HTERT RPE-1 (cell line): ENCODE results near the gene RAB3GAP2.
"Not testable (repeated sequence)": the region's sequence is repeated elsewhere in the genome, so short reads cannot be mapped to it uniquely, and the experiment has no call there.

ENCODE experiments used
- in situ Hi-C: fragments of 300-500 bp; cut with MboI; formaldehyde crosslinking; loops from 4 replicates; pipeline ENCODE4 v1.14.3; 2020; ENCODE audit warnings: low sequenced_read_pairs

RAB3GAP2 gene

DNA sequence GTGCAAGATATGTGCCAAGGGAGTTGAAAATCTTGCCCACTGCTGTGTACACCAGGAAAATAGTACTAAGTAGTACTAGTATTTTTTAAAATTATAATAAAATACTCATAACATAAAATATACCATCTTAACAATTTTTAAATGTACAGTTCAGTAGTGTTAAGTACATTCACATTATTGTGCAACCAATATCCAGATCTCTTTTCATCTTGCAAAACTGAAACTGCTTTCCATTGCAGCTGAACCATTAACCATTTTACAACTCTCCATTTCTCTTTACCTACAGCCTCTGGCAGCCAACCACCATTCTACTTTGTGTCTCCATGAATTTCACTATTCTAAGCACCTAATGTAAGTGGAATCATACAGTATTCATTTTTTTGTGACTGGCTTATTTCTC is 19.3 kb upstream of the RAB3GAP2 start:
- in situ Hi-C loops, result no loop called here

DNA sequence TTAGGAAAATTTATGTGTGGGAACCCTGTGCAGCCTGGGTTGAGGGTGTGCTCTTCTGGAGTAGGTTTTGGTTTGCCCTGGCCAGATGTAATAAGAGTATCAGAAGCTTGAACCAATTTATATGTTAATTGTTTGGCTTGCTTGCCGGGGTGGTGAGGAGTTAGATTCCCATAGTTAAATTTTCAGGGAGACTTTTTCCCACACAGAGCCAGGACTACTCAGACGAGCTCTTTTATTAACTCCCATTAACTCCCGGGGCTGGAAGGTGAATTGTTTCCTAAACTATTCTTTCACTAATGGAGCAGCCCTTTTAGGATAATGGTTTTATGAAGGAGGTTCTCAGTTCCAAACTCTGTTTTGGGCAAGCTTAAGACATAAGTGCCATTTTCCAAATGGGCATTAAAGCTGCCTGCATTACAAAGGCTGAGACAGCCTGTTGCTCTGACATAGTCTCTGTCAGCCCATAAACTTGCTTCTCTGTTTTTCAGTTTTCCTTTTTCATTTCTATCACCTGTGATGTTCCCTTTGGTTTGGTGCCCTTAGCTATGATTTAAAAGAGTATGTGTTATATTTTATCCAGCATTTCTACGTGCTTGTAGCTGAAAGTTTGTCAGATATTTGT is 18.0 kb upstream of the RAB3GAP2 start:
- in situ Hi-C loops, result no loop called here

DNA sequence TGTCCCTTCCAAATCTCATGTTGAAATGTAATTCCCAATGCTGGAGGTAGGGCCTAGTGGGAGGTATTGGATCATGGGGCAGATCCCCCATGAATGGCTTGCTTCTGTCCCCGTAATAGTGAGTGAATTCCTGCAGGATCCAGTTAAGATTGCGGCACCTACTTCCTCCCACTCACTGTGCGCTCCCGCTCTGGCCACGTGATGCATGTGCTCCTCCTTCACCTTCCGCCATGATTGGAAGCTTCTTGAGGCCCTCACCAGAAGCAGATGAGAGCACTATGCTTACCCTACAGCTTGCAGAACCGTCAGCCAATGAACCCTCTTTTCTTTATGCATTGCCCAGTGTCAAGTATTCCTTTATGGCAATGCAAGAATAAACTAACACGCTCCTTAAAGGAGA is 14.9 kb upstream of the RAB3GAP2 start:
- in situ Hi-C loops, result no loop called here

DNA sequence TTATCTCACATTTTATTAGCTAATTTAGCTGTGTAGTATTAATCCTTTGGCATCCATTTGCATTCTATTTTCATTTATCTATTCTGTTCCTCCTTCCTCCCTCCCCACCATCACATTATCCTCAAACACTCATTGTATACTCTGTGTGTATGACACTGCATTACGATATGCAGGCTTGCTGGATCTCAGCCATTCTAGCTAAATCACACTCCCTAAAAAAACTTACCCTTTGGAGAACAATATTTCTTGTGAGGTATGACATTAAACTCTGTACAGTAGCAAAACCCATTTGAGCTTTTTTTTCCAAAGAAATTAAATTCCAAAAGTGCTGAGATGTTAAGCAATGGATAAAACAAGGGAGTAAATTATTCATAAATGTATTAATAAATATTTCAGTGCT is 11.4 kb upstream of the RAB3GAP2 start:
- in situ Hi-C loops, result no loop called here

DNA sequence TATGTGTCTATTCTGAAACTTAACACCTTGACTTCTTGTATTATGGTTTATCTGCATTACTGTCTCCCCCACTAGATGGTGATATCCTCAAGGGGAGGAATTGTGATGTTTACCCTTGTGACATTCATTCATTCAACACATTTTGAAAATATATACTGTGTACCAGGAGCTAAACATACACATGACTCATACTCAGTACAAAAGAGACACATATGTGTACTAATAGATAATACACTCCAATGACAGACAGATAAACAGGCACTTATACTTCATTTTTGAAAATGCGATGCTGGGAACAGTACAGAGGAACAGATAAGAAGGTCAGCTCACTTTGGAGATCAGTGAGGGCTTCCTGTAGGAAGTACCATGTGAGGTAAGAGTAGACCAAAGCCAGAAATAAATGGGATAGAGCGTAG is 8.9 kb upstream of the RAB3GAP2 start:
- in situ Hi-C loops, result no loop called here

DNA sequence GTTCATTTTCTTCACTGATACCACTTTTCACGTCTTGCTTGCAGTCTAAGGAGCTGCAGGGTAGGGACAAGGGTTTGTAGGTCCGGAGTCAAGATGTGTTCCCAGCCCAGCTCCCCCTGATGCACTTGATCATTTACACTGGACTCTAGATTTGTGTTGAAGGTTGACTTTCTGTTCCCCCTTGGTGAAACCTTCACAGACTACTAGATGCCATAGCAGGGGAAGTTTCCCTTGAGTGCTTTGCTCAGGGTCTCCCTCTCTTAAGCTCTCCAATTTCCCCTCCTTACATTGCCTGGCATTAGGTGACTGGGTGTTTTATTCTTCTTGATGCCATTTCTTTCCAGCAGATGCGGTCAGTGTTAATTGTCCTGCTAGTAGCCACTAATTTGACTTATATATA is 8.0 kb upstream of the RAB3GAP2 start:
- in situ Hi-C loops, result no loop called here

DNA sequence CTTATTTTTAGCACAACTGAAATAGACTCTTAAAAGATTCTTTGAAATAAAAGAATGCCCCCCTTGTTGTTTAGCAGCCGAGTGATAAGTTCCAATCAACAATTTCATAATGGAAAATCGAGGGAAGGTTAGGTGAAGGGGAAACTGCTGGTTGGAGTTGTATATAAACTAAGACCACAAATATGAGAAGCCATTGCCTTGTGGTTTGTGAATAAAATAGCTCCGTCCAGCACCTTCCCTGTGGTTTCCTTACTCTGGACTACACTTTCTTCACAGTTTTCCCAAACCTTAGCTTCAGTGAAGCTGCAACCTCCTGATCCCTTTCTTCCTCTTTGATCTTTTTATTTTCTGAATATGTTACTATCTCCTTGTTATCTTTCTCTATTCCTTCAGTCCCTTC is 6.7 kb upstream of the RAB3GAP2 start:
- in situ Hi-C loops, result no loop called here

DNA sequence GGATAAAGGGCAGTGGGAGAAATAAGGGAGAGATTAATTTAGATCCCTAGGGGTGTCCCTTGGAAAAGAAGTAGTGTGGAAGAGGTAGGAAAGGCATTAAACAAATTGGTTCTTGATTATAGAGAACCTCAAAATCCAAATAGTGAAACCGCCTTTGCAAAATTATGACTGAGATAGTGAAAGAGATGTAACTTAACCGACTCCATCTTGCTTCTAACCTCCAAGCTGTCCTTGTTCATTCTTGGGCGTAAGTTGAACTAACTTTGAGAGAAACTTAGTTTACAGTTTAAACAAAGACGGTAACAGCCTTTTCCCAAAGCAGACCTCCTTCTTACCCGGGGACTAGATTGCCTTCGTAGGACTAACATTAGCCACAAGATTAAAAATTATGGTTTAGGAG is 3.2 kb upstream of the RAB3GAP2 start:
- in situ Hi-C loops, result no loop called here

DNA sequence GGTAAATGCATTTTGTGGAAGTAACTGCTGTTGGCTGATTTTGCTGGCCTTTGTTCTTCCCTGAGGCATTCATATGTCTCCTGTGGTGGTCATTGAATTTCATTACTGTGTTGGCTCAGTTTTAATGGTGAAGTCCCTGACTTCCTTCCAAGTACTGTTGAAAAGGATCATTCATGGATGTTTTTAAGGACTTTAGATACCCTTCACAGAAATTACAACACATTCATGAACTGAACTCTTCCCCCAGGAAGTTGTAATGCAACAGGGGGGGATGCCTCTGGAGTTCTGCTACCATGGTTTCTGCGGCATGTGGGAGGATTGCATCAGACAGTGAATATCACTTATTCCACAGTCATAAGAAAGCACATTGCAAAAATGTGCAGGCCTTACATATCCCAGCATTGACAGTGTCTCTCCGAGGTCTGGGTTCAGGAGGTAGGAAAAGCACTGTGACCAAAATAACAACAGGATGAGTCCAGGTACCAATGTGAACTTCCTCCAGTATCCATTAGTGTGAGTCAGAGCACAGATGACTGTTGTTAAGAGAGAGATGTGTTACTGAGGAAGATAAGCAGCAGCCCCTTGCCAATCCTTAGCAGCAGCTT is 2.1 kb upstream of the RAB3GAP2 start:
- in situ Hi-C loops, result no loop called here

DNA sequence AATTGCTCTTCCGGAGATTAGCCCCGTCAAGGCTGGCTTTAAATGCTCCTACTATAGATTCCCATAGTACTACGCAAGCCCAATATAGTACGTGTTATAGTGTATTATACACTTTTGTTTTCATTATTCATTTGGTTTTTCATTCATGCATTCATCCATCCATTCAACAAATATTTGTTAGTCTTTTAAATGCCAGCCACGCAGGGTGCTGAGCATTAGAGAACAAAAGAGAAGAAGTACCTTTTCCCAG is 513 bp upstream of the RAB3GAP2 start:
- in situ Hi-C loops, result no loop called here

DNA sequence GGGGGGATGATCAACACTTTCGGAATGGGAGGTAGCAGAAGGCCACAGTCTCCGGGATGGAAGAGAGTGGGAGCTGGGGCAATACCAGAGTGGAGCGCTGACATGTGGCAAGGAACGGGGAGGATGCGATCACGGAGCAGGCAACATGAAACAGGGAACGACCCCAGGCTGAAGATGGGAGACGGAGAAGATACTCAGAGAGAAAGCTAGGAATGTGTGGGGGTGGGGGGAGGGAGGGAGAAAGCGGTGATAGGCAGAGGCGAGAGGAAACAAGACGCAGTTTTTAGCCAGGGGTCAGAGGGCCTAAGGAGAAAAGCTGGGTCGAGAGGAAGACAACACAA is 577 bp downstream of the RAB3GAP2 start:
- in situ Hi-C loops, result no loop called here

DNA sequence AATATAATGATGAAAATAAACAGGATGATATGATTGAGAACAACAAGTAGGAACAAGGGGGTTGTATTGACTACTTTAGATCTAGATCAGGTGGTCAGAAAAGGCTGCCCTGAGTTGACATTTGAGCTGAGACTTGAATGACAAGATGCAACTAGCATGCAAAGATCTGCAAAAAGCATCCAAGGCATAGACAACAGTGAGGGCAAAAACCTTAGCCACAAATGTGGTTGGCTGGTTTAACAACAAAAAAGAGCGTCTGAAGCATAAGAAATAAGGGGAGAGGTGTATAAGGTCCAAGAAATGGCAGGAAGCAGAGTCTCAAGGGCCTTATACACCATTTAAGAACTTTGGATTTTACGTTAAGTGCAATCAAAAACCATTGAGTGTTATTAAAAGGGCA is 3.2 kb downstream of the RAB3GAP2 start:
- in situ Hi-C loops, result no loop called here

DNA sequence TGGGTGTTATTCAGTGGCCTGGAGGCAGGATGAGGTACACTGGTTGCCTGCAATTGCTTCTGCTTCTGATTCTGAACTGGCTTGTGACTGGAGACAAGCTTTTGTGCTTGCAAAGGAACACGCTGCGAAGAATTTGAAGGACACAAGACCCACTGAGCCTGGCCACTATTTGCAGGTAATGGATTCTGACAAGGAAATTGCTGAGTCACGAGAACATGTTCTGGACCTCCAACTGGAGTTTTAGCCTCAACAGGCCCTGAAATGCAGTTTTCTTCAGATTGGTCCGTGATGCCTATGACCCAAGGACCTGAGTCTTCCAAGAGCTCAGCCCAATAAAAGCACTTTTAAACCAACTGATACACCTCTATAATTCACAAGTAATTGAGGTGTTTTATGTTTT is 4.6 kb downstream of the RAB3GAP2 start:
- in situ Hi-C loops, result no loop called here

DNA sequence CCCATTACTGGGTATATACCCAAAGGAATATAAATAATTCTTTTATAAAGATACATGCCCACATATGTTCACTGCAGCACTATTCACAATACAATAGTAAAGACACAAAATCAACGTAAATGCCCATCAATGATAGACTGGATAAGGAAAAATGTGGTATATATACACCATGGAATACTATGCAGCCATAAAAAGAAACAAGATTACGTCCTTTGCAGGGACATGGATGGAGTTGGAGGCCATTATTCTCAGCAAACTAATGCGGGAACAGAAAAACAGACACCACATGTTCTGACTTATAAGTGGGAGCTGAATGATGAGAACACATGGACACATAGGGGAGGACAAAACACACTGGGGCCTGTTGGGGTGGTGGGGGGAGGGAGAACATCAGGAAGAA is 12.0 kb downstream of the RAB3GAP2 start:
- in situ Hi-C loops, result not testable (repeated sequence)

DNA sequence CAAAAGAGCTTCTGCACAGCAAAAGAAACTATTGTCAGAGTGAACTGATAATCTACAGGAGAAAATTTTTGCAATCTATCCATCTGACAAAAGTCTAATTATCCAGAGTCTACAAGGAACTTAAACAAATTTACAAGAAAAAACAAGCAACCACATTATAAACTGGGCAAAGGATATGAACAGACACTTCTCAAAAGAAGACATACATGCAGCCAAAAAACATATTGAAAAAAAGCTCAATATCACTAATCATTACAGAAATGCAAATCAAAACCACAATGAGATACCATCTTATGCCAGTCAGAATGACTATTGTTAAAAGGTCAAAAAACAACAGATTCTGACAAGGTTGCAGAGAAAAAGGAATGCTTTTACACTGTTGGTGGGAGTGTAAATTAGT is 12.5 kb downstream of the RAB3GAP2 start:
- in situ Hi-C loops, result not testable (repeated sequence)

DNA sequence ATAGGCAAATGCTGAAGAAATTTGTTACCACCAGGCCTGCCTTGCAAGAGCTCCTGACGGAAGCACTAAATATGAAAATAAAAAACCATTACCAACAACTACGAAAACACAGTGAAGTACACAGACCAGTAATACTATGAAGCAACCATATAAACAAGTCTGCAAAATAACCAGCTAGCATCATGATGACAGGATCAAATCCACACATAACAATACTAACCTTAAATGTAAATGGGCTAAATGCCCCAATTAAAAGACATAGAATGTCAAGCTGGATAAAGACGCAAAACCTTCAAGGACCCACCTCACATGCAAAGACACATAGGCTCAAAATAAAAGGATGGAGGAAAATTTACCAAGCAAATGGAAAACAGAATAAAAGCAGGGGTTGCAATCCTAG is 16.1 kb downstream of the RAB3GAP2 start:
- in situ Hi-C loops, result not testable (repeated sequence)

DNA sequence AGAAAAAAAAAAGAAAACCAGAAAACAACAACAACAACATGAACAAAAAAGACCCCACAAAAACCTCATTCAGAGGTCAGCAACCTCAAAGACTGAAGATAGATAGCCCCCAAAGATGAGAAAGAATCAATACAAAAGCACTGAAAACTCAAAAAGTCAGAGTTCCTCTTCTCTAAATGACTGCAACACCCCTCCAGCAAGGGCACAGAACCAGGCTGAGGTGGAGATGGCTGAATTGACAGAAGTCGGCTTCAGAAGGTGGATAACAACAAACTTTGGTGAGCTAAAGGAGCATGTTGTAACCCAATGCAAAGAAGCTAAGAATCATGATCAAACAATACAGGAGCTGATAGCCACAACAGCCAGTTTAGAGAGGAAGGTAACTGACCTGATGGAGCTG is 17.0 kb downstream of the RAB3GAP2 start:
- in situ Hi-C loops, result no loop called here

DNA sequence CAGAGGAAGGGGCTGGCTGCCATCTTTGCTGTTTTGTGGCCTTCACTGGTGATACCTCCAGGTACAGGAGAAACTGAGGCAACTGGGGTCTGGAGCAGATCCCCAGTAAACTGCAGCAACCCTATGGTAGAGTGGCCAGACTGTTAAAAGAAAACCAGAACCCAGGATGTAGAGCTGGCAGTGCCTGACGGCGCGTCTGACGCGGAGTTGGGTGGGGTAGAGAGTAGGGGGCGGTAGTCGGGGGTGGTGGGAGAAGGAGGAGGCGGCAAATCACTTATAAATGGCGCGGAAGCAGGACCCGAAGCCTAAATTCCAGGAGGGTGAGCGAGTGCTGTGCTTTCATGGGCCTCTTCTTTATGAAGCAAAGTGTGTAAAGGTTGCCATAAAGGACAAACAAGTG is 19.0 kb downstream of the RAB3GAP2 start:
- in situ Hi-C loops, result not testable (repeated sequence)

DNA sequence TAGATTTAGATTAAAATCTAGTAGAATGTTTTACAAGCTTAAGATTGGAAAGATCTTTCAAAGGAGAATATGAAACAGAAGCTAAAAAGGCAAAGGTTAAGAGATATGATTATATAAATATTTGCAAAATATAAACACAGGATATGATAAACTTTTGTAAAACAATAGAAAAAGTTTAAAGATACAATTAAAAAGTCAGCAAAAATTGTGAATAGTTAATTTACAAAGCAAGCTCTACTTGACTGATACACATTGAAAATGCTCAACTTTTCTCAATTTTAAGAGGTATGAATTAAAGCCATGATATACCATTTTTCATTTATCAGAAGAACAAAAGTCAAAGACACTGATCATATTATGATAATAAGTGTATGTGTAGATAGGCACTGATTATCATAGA is 21.0 kb downstream of the RAB3GAP2 start:
- in situ Hi-C loops, result no loop called here

DNA sequence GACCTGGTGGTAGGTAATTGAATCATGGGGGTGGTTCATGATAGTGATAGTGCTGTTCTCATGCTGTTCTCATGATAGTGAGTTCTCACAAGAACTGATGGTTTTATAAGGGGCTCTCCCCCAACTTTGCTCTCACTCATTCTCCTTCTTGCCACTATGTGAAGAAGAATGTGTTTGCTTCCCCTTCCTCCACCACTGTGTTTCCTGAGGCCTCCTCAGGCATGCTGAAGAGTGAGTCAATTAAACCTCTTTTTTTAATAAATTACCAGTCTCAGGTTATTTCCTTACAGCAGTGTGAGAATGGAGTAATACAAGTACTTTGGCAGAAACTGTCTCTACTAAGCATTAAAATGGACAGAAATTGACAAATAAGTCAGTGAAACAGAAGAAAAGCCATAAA is 21.6 kb downstream of the RAB3GAP2 start:
- in situ Hi-C loops, result no loop called here

DNA sequence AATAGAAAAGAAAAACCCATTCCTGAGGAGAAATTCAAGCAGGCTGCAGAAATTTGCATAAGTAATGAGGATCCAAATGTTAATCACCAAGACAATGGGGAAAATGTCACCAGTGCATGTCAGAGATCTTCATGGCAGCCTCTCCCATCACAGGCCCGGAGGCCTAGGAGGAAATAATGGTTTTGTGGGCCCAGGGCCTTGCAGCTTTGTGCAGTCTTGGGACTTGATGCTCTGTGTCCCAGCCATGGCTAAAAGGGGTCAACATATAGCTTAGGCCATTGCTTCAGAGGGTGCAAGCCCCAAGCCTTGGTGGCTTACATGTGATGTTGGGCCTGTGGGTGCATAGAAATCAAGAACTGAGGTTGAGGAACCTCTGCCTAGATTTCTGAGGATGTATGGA is 22.7 kb downstream of the RAB3GAP2 start:
- in situ Hi-C loops, result no loop called here

DNA sequence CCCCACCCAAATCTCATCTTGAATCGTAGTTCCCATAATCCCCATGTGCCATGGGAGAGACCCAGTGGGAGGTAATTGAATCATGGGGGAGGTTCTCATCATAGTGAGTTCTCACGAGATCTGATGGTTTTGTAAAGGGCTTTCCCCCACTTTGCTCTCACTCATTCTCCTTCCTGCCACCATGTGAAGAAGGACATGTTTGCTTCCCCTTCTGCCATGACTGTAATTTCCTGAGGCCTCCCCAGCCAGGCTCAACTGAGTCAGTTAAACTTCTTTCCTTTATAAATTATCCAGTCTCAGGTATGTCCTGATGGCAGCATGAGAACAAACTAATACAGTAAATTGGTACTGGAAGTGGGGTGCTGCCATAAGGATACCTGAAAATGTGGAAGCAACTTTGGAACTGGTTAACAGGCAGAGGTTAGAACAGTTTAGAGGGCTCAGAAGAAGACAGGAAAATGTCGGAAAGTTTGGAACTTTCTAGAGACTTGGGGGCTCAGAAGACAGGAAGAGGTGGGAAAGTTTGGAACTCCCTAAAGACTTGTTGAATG is 23.5 kb downstream of the RAB3GAP2 start:
- in situ Hi-C loops, result not testable (repeated sequence)

DNA sequence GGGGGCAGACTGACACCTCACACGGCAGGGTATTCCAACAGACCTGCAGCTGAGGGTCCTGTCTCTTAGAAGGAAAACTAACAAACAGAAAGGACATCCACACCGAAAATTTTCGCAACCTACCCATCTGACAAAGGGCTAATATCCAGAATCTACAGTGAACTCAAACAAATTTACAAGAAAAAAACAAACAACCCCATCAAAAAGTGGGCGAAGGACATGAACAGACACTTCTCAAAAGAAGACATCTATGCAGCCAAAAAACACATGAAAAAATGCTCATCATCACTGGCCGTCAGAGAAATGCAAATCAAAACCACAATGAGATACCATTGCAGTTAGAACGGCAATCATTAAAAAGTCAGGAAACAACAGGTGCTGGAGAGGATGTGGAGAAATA is 26.4 kb downstream of the RAB3GAP2 start:
- in situ Hi-C loops, result not testable (repeated sequence)
